GM20000 (cell line): ENCODE measurements around the gene TMEM52.
A peak's percentile ranks its signal among the peaks of the same experiment; 100 is the strongest.

Experiments used
- DNase-seq: peaks from one replicate; pipeline ENCODE4 v3.0.0; 2012; ENCODE audit warnings: low spot score
- TF ChIP-seq, protein P1 (sequence below): IDR thresholded peaks from 2 replicates; pipeline ENCODE4 v1.5.1; 2012; ENCODE audit warnings: mild to moderate bottlenecking, control low read depth; ENCODE audit errors: extremely low read depth, missing control alignments

The TMEM52 gene

DNA sequence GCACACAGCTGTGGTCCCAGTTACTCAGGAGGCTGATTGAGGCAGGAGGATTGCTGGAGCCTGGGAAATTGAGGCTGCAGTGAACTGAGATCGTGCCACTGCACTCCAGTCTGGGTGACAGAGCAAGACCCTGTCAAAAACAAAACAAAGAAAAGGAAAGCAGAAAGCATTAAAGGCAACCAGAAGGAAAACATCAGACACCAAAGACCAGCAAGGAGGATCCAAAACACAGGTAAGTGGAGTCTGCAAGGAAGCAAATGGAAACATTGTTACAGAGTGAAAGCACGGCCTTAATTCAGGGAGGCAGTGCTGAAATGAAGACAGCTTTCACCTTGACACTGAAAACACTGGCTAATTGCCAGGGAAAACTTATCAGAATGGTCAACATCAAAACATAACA lies 43.7 kb upstream of the TMEM52 start:
- TF ChIP-seq, protein P1, sequence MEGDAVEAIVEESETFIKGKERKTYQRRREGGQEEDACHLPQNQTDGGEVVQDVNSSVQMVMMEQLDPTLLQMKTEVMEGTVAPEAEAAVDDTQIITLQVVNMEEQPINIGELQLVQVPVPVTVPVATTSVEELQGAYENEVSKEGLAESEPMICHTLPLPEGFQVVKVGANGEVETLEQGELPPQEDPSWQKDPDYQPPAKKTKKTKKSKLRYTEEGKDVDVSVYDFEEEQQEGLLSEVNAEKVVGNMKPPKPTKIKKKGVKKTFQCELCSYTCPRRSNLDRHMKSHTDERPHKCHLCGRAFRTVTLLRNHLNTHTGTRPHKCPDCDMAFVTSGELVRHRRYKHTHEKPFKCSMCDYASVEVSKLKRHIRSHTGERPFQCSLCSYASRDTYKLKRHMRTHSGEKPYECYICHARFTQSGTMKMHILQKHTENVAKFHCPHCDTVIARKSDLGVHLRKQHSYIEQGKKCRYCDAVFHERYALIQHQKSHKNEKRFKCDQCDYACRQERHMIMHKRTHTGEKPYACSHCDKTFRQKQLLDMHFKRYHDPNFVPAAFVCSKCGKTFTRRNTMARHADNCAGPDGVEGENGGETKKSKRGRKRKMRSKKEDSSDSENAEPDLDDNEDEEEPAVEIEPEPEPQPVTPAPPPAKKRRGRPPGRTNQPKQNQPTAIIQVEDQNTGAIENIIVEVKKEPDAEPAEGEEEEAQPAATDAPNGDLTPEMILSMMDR = no peak
- no peak for DNase-seq

DNA sequence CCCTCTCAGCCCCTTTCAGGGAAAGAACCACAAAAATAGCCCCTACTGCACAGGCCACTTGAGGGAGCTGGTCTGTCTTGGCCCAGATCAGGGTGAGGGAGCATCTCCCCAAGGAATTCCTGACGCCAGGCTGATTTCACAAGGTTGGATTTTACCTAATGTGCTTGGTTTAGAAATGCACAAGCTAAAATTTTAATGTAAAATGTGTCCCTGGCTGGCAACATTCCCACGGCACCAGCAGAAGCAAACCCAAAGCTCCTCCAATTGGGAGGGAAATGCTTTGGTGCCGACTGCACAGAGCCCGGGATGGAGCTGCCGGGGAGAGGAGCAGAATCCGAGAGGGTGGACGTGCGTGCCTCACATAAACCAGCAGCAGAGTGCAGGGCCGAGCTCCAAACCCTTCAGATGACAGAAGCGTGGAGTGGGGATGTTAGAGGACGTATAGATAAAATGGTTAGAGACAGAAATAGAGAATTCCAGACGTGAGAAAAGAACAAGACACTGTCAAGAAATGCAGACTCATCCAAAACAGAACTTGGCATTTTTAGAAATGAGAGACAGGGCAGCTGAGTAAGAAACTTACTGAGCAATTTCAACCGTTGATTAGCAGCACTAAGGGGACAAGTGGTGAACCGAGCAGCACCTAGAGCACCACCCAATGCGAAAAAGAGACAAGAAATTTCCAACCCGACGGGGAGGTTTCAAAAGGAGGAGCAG lies 41.6 kb upstream of the TMEM52 start:
- TF ChIP-seq, protein P1 = no peak
- DNase-seq = no peak

DNA sequence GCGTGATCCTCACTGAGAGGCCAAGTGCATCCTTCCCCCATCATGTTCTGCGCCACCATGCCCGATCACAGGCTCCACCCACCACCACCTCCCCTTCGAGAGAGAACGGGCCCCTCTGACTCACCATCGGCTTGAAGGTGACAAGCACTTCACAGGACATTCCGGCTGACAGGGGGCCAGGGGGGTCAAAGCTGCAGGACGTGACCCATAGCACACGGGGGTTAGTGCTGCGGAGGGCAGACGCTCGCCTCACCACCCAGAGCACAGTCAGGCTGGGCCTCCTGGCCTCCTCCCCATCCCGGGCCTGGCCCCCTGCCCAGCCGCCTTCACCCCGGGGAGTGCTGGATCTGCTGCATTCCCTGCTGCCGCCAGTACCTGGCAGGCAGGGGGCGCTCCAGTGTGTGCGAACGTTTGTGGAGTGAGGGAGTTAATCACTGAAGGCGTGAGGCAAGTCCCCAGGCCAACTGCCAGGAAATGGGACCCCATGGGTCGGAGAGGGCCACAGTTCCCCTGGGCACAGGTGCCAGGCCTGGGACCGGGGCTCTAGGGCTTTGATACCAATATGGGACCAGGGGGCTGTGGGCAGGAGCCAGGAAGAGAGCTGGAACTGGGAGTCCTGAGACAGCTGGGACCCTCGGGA lies 40.9 kb upstream of the TMEM52 start:
- TF ChIP-seq, protein P1 = peak; percentile 71

DNA sequence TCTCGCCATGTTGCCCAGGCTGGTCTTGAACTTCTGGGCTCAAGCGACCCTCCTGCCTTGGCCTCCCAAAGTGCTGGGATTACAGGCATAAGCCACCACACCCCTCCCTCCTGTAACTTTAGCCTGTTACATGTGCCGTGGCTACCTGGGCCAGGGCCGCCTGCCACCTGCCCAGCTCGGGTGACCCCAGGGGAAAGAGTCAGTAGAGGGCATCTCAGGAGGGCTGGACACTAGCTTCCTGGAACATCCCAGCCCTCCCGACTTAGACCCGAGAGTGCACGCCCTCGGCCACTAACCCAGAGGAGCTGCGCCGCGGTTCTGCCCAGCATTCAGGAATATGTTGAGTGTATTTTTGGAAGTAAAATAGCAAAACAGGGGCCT lies 40.4 kb upstream of the TMEM52 start:
- no peak for DNase-seq
- TF ChIP-seq, protein P1 = no peak

More for the DNA sequence above, 40.9 kb upstream of the TMEM52 start:
- peak; percentile 87 for DNase-seq

DNA sequence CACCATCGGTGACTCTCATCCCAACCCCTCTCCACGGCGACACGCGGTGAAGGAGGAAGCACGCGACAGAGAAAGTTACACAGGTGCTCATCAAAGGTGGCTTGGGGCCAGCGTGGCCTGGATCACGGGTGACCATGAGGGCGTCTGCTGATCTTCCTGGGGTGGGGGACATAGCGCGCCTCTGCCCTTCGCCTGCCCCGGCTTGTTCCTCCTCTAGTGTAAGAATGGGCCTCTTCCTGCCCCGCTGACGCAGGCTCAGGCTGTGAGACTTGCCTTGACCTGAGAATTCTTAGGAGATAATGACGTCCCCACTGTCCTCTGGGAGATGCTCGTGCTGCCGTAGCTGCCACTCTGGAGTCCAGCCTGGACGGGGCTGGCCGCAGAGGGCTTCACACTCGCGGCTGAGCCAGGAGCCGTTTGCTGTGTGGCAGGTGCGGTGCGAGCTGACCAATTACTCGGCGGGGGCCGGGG lies 39.0 kb upstream of the TMEM52 start:
- TF ChIP-seq, protein P1 = no peak
- no peak for DNase-seq

DNA sequence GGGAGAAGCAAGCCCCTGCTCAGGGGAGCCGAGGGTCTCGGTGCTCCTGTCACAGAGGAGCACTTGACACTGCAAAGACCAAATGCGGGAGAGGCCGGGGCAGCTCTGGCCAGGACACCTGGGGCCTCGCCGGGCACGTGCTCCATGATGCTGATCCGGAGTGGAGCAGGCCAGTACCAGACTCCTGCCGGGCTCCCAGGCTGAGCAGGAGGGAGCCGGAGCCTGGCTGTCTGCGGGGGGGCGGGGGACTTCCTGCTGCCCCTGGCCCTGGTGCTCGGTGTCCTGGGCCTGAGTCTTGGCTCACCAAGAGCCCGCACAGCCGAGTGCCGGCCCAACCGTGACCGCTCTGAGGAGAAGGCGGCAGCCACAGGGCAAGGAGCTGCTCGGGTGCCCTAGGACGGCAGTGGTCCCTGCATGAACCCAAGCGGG lies 38.5 kb upstream of the TMEM52 start:
- no peak for DNase-seq
- TF ChIP-seq, protein P1 = no peak
